GM12878 (cell line): ENCODE data around the gene CBX2. TPM values are rescaled to one million over a fixed set of nuclear protein-coding genes. Genes with fewer than 3 reads are reported as not detected.

Experiments
- BRCA1 ChIP-seq: IDR thresholded peaks from 2 replicates; pipeline ENCODE4 v1.6.1; 2011; ENCODE audit warnings: low read depth, low read length, improper control_type of control experiment
- CREM ChIP-seq: IDR thresholded peaks from 2 replicates; pipeline ENCODE4 v1.6.1; 2014; ENCODE audit warnings: antibody characterized with exemption, low read depth
- ELK1 ChIP-seq: IDR thresholded peaks from 2 replicates; pipeline ENCODE4 v1.6.1; 2012; ENCODE audit warnings: low read depth, low read length, improper control_type of control experiment
- EZH2 ChIP-seq: IDR thresholded peaks from 2 replicates; pipeline ENCODE4 v1.6.1; 2012; ENCODE audit warnings: low read depth, mild to moderate bottlenecking, control low read depth, inconsistent platforms, low read length, borderline replicate concordance; ENCODE audit not compliant: control insufficient read depth
- FOS ChIP-seq: IDR thresholded peaks from 3 replicates; pipeline ENCODE4 v1.6.1; 2011; ENCODE audit warnings: borderline replicate concordance; ENCODE audit not compliant: insufficient read length; ENCODE audit errors: extremely low read depth
- FOXK2 ChIP-seq: fragments of 450-650 bp; IDR thresholded peaks from 2 replicates; pipeline ENCODE4 v1.6.1; 2017; ENCODE audit warnings: mild to moderate bottlenecking, moderate library complexity
- GABPA ChIP-seq: IDR thresholded peaks from 2 replicates; pipeline ENCODE4 v1.6.1; 2014; ENCODE audit warnings: antibody characterized with exemption, low read depth, mild to moderate bottlenecking, inconsistent platforms
- GATAD2B ChIP-seq: fragments of 450-650 bp; conservative IDR thresholded peaks from 2 replicates; pipeline ENCODE4 v1.6.1; 2017; ENCODE audit warnings: low read depth, mild to moderate bottlenecking, moderate library complexity
- HCFC1 ChIP-seq: fragments of 150-350 bp; IDR thresholded peaks from 2 replicates; pipeline ENCODE4 v1.6.1; 2014; ENCODE audit warnings: low read length
- HDAC2 ChIP-seq: fragments of 200-600 bp; sonication (generic); IDR thresholded peaks from 2 replicates; pipeline ENCODE4 v1.6.1; 2017
- IKZF2 ChIP-seq, 2 experiments: fragments of 450-650 bp; IDR thresholded peaks; 2 replicates each; pipeline ENCODE4 v1.6.1; 2017; ENCODE audit warnings: mild to moderate bottlenecking in 2 of 2, moderate library complexity in 2 of 2
- IRF4 ChIP-seq: IDR thresholded peaks from 2 replicates; pipeline ENCODE4 v1.6.1; 2011; ENCODE audit warnings: low read depth, low read length
- KDM1A ChIP-seq: fragments of 200-600 bp; sonication (generic); IDR thresholded peaks from 2 replicates; pipeline ENCODE4 v1.6.1; 2016; ENCODE audit warnings: borderline replicate concordance
- MEF2A ChIP-seq: IDR thresholded peaks from 2 replicates; pipeline ENCODE4 v1.6.1; 2011; ENCODE audit warnings: low read depth, mild to moderate bottlenecking, low read length, moderate library complexity; ENCODE audit not compliant: insufficient read depth
- MTA2 ChIP-seq: fragments of 450-650 bp; IDR thresholded peaks from 2 replicates; pipeline ENCODE4 v1.6.1; 2016; ENCODE audit warnings: low read depth, mild to moderate bottlenecking, moderate library complexity
- MXI1 ChIP-seq: fragments of 150-350 bp; IDR thresholded peaks from 2 replicates; pipeline ENCODE4 v1.6.1; 2011; ENCODE audit warnings: low read depth, mild to moderate bottlenecking, inconsistent platforms, low read length, improper control_type of control experiment
- NBN ChIP-seq: fragments of 450-650 bp; IDR thresholded peaks from 2 replicates; pipeline ENCODE4 v1.6.1; 2016
- NR2F1 ChIP-seq: fragments of 450-650 bp; conservative IDR thresholded peaks from 2 replicates; pipeline ENCODE4 v1.6.1; 2017; ENCODE audit warnings: mild to moderate bottlenecking
- POLR2AphosphoS5 ChIP-seq: IDR thresholded peaks from 2 replicates; pipeline ENCODE4 v1.6.1; 2011; ENCODE audit warnings: mild to moderate bottlenecking, low read length, inconsistent platforms
- RAD51 ChIP-seq: fragments of 450-650 bp; IDR thresholded peaks from 2 replicates; pipeline ENCODE4 v1.6.1; 2016; ENCODE audit warnings: moderate library complexity, mild to moderate bottlenecking, inconsistent platforms
- RUNX3 ChIP-seq: IDR thresholded peaks from 2 replicates; pipeline ENCODE4 v1.6.1; 2012; ENCODE audit warnings: low read length, inconsistent platforms
- SUPT20H ChIP-seq: IDR thresholded peaks from 2 replicates; pipeline ENCODE4 v1.6.1; 2011; ENCODE audit warnings: low read depth, mild to moderate bottlenecking, low read length, moderate library complexity, borderline replicate concordance; ENCODE audit not compliant: control insufficient read depth
- TAF1 ChIP-seq: IDR thresholded peaks from 2 replicates; pipeline ENCODE4 v1.6.1; 2011; ENCODE audit warnings: mild to moderate bottlenecking, low read depth, low read length, borderline replicate concordance
- WRNIP1 ChIP-seq: IDR thresholded peaks from 2 replicates; pipeline ENCODE4 v1.6.1; 2011; ENCODE audit warnings: low read depth, low read length, improper control_type of control experiment, borderline replicate concordance
- ZNF274 ChIP-seq: IDR thresholded peaks from one replicate; pipeline ENCODE4 v1.8.0; 2011; ENCODE audit not compliant: insufficient read length, insufficient read depth
- ZNF384 ChIP-seq: IDR thresholded peaks from 2 replicates; pipeline ENCODE4 v1.6.1; 2012; ENCODE audit warnings: low read depth, mild to moderate bottlenecking, low read length, improper control_type of control experiment, borderline replicate concordance
- polyA plus RNA-seq, 11 experiments: library from polyadenylated mRNA; depleted of rRNA in 4 of 11; unstranded in 6 of 11; stranded (reverse) in 5 of 11; fragments of >200 nt; fragmentation: Nextera tagmentation in 4 of 11; fragmentation: Illumina TruSeq in 1 of 11; extraction: Ambion mirVana in 4 of 11; extraction: Trizol in 1 of 11; gene quantifications; 1 replicate in 1 of 11; 2 replicates in 10 of 11; pipeline versions ENCODE4 v1.2.1 to v1.2.3, GENCODE V29; 2011 to 2016; ENCODE audit warnings: inconsistent platforms in 2 of 11, missing spikeins in 2 of 11, low read depth in 1 of 11
- total RNA-seq, 4 experiments: library from RNA; depleted of rRNA in 3 of 4; stranded (reverse); fragments of >200 nt in 3 of 4; fragmentation: Illumina TruSeq in 1 of 4; extraction: Trizol in 1 of 4; gene quantifications; 2 replicates each; pipeline versions ENCODE4 v1.2.1 to v1.2.3, GENCODE V29; 2013 to 2021
- TF ChIP-seq, protein P1 (sequence below): fragments of 450-650 bp; IDR thresholded peaks from 2 replicates; pipeline ENCODE4 v1.6.1; 2017; ENCODE audit warnings: borderline replicate concordance
- TF ChIP-seq, protein P2 (sequence below): fragments of 450-650 bp; IDR thresholded peaks from 2 replicates; pipeline ENCODE4 v1.6.1; 2018; ENCODE audit warnings: mild to moderate bottlenecking, low read depth, moderate library complexity; ENCODE audit not compliant: partially characterized antibody

The CBX2 gene
- total and polyA plus RNA-seq, 10 of the 15 experiments (the other 5 are each of a cell fraction or from before 2014, with no cell fraction given): 0.35 to 7.5 (median 4.2) TPM

DNA sequence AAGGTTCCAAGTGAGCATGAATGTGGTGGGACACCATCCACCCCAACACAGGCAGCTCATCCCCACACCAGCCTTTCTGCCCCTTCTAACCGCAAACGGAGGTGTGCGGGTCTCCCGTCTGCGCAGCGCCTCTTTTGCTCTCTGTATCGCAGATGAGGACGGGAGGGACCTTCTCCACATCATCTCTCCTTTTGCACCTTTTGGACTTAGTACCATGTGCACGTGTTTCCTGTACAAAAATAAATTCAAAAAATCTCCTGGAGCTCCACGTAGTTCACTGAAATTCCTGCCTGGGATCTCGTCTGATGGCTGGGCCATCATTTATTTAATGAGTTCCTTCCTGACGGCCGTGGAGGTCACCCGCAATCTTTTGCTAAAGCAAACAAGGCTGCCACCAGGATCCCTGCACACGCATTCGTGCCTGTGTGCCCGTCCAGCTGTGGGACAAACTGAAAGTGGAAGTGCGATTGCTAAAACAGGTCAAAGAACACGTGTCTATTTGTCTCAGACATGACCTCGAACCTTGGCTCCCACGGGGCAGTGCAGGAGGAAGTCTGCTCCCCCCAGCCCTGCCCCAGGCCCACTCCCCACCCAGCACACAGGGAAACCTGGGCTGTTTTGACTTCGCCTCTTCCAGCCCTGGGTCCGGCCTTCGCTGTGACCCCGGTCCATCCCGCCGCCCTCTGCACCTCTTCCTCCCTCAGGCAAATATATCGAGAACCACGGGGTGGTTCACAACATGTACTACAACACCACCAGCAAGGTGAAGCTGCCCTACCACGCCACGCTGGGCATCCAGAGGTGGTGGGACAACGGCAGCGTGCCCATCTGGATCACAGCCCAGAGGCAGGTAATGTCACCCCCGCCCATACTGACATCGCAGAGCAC is 44.9 kb upstream of the CBX2 start (continued):
- TF ChIP-seq ELK1 (no peak), GABPA (no peak), BRCA1 (no peak), MTA2 (0 out of 2 replicates have a peak, but pooled peaks have one; percentile 16), HCFC1 (no peak), FOS (no peak), NBN (no peak), ZNF274 (no peak), RUNX3 (0 out of 2 replicates have a peak, but pooled peaks have one; percentile 13), EZH2 (no peak), KDM1A (no peak), WRNIP1 (no peak), POLR2AphosphoS5 (peak; percentile 54; the same call in 1 of the 2 replicates), MXI1 (peak; percentile 90), NR2F1 (peak; percentile 78; the same call in 1 of the 2 replicates), GATAD2B (no peak), MEF2A (no peak), ZNF384 (no peak), IKZF2 (IDR thresholded peaks at IDR 0.05) (no peak), HDAC2 (no peak), FOXK2 (0 out of 2 replicates have a peak, but pooled peaks have one; percentile 13), TAF1 (peak; percentile 60; the same call in 1 of the 2 replicates), SUPT20H (no peak), CREM (0 out of 2 replicates have a peak, but pooled peaks have one; percentile 24), RAD51 (peak; percentile 64), IRF4 (0 out of 2 replicates have a peak, but pooled peaks have one; percentile 25)
- TF ChIP-seq, protein P1, sequence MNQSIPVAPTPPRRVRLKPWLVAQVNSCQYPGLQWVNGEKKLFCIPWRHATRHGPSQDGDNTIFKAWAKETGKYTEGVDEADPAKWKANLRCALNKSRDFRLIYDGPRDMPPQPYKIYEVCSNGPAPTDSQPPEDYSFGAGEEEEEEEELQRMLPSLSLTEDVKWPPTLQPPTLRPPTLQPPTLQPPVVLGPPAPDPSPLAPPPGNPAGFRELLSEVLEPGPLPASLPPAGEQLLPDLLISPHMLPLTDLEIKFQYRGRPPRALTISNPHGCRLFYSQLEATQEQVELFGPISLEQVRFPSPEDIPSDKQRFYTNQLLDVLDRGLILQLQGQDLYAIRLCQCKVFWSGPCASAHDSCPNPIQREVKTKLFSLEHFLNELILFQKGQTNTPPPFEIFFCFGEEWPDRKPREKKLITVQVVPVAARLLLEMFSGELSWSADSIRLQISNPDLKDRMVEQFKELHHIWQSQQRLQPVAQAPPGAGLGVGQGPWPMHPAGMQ: no peak
- TF ChIP-seq, protein P2, sequence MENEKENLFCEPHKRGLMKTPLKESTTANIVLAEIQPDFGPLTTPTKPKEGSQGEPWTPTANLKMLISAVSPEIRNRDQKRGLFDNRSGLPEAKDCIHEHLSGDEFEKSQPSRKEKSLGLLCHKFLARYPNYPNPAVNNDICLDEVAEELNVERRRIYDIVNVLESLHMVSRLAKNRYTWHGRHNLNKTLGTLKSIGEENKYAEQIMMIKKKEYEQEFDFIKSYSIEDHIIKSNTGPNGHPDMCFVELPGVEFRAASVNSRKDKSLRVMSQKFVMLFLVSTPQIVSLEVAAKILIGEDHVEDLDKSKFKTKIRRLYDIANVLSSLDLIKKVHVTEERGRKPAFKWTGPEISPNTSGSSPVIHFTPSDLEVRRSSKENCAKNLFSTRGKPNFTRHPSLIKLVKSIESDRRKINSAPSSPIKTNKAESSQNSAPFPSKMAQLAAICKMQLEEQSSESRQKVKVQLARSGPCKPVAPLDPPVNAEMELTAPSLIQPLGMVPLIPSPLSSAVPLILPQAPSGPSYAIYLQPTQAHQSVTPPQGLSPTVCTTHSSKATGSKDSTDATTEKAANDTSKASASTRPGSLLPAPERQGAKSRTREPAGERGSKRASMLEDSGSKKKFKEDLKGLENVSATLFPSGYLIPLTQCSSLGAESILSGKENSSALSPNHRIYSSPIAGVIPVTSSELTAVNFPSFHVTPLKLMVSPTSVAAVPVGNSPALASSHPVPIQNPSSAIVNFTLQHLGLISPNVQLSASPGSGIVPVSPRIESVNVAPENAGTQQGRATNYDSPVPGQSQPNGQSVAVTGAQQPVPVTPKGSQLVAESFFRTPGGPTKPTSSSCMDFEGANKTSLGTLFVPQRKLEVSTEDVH: no peak
